ENCODE data around the gene LCN6.
A peak's percentile ranks its signal among the peaks of the same experiment; 100 is the strongest.

The LCN6 gene

DNA sequence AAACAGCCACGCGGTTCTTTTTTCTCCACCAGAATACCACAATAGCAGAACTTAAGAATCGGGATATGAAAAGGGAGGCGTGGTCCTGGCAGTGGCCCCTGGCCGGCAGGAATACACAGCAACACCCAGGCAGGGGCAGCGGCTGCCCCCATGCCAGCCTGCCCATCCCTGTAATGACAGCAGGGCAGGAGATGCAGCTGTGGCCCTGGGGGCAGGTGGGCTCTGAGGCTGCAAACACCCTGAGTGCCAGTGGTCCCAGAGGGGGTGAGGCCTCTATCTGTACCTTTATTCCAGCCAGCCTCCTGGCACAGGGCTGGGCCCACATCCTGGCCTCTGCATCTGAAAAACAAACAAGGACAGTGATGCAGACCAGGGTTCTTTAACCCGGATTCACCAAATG, 23.6 kb downstream of the LCN6 start:
- no peak for DNase-seq
- TF ChIP-seq POLR2A (IDR thresholded peaks at IDR 0.05; ENCODE audit: low read length): no peak
- TF ChIP-seq GATA1 (IDR thresholded peaks at IDR 0.05; ENCODE audit: low read depth, low read length): no peak

DNA sequence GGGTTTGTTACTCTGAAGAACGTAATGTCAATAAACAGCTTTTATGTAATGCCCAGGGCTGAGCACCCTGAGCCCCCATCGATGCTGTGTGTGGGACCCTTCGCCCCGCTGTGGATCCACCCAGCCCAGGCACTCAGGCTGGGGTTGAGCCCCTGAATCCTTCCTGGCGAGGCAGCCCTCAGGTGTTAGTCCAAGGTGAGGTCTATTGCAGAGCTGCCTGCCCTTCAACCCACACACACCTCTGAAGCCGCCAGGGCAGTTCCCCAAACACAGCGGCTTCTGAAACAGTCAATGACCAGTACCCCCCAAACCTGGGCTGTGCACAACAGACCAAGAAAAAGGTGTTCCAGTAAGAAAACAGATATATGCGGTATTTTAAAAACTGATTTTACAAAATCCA, 24.3 kb downstream of the LCN6 start:
- no peak for TF ChIP-seq POLR2A (IDR thresholded peaks at IDR 0.05; ENCODE audit: low read length)
- no peak for TF ChIP-seq GATA1 (IDR thresholded peaks at IDR 0.05; ENCODE audit: low read depth, low read length)
- DNase-seq: no peak

DNA sequence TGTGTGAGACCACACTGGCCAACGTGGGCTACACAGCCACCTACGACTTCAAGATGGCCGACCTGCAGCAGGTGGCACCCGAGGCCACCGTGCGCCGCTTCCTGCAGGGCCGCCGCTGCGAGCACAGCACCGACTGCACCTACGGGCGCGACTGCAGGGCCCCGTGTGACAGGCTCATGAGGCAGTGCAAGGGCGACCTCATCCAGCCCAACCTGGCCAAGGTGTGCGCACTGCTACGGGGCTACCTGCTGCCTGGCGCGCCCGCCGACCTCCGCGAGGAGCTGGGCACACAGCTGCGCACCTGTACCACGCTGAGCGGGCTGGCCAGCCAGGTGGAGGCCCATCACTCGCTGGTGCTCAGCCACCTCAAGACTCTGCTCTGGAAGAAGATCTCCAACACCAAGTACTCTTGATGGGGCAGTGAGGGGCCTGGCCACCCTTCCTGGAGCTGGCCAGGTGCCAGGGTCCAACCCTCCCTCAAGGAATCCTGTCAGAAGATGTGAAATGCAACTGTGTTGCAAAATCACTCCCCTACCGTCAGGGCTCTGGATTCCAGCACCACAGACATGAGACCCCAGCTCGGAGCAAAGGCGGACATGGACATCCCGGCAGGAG, 24.9 kb downstream of the LCN6 start:
- peak in 1 of 2 experiments; percentile 34 for DNase-seq

DNA sequence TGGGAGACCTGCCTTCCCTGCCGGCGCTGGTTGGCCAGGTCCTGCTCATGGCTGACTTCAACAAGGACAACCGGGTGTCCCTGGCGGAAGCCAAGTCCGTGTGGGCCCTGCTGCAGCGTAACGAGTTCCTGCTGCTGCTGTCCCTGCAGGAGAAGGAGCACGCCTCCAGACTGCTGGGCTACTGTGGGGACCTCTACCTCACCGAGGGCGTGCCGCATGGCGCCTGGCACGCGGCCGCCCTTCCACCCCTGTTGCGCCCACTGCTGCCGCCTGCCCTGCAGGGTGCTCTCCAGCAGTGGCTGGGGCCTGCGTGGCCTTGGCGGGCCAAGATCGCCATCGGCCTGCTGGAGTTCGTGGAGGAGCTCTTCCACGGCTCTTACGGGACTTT, 25.4 kb downstream of the LCN6 start:
- no peak for TF ChIP-seq GATA1 (IDR thresholded peaks at IDR 0.05; ENCODE audit: low read depth, low read length)
- peak; percentile 18 for TF ChIP-seq POLR2A (IDR thresholded peaks at IDR 0.05; ENCODE audit: low read length)
- DNase-seq: peak; percentile 34 to 42

More for the DNA sequence above, 24.9 kb downstream of the LCN6 start:
- TF ChIP-seq POLR2A (IDR thresholded peaks at IDR 0.05; ENCODE audit: low read length) (peak; percentile 28), GATA1 (IDR thresholded peaks at IDR 0.05; ENCODE audit: low read depth, low read length) (no peak)

DNA sequence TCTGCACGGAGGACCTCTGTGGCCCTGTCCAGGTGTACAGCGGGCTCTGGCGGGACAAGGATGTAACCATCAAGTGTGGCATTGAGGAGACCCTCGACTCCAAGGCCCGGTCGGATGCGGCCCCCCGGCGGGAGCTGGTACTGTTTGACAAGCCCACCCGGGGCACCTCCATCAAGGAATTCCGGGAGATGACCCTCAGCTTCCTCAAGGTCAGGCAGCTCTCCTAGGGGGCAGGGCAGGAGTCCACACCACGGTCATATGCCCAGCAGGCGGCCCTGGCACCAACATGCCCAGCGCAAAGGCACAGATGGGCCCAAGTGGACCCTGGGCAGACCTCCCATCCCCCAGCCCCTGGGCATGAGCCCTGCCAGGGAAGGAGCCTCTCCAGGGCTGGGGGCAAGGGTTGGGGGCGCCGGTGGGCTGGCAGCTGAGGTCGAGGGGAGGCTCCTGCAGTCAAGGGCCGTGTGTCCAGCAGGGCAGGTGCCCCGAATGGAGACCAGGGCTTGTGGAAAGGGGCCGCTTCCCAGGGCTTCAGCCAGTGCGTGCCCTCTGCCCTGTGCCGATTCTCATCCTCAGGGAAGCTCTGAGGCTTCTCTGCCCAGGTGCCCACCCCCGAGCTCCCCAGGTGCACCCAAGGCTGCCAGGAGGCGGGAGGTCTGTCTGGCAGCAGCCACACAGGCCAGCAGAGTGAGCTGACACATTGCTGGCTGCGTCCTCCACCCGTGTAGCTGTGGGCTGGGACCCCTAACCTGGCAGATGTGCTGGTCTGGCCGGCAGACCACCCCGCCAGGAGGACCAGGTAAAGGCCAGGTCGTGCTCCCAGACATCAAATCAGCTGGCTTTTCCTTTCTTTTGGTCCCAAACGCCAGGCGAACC, 26.0 kb downstream of the LCN6 start:
- no peak for DNase-seq
- no peak for TF ChIP-seq GATA1 (IDR thresholded peaks at IDR 0.05; ENCODE audit: low read depth, low read length)
- no peak for TF ChIP-seq POLR2A (IDR thresholded peaks at IDR 0.05; ENCODE audit: low read length)

DNA sequence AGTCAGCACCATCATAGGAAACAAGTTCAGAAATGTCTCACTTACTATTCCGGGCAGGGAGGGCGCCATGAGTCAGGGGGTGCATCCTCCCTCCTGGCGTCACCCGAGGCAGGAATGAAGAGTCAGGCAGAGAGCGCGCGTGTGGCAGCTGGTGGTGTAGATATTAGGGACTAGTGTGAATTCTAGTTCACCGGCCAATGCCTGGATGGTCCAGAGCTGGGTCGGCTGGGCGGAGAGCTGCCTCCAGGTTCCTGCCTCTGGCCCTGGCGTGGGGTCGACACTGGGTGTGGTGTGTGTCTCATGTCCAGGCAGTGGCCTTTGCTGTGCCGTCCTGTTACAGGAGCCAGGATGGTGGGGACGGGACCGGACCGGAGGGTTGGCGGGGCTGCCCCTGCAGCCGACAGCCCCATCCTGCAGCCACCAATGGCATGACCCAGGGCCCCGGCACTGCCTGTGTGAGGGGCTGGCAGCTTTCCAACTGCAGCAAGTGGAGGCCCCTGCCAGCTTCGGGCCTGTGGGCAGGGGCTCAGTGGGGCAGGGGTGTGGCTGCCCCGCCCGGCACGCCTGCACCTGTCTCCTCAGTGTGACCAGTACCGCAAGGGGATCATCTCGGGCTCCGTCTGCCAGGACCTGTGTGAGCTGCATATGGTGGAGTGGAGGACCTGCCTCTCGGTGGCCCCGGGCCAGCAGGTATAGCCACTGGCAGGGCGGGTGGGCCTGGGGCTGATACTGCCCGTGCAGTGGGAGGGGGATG, 26.8 kb downstream of the LCN6 start:
- no peak for DNase-seq
- peak; percentile 16 for TF ChIP-seq POLR2A (IDR thresholded peaks at IDR 0.05; ENCODE audit: low read length)
- no peak for TF ChIP-seq GATA1 (IDR thresholded peaks at IDR 0.05; ENCODE audit: low read depth, low read length)

DNA sequence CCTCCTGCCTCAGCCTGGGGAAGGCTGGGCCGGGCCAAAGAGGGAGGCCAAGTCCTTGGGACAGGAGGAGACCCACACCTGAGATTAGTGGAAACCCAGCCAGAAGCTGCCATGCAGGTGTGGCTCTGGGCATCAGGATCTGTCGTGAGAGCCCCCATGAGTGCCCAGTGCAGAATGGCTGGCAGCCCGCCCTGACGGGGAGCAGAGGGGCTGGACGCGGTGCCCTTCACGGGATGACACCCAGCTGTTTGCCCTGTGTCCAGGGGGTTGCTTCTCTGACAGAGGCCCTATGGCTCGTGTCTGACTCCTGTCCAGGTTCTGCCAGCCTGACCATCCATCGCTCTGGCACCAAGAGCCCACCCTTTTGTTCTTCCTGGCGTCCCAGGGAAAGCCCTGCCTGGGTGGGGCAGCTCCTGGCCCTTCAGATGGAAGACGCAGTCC, 27.4 kb downstream of the LCN6 start:
- TF ChIP-seq POLR2A (IDR thresholded peaks at IDR 0.05; ENCODE audit: low read length) (no peak), GATA1 (IDR thresholded peaks at IDR 0.05; ENCODE audit: low read depth, low read length) (no peak)
- no peak for DNase-seq

- TF ChIP-seq POLR2A (IDR thresholded peaks at IDR 0.05; ENCODE audit: low read length): no peak
- no peak for TF ChIP-seq GATA1 (IDR thresholded peaks at IDR 0.05; ENCODE audit: low read depth, low read length)
- no peak for DNase-seq
Observed at GRCh38 chr9:136720251-136720897, 28.0 kb downstream of the LCN6 start.

DNA sequence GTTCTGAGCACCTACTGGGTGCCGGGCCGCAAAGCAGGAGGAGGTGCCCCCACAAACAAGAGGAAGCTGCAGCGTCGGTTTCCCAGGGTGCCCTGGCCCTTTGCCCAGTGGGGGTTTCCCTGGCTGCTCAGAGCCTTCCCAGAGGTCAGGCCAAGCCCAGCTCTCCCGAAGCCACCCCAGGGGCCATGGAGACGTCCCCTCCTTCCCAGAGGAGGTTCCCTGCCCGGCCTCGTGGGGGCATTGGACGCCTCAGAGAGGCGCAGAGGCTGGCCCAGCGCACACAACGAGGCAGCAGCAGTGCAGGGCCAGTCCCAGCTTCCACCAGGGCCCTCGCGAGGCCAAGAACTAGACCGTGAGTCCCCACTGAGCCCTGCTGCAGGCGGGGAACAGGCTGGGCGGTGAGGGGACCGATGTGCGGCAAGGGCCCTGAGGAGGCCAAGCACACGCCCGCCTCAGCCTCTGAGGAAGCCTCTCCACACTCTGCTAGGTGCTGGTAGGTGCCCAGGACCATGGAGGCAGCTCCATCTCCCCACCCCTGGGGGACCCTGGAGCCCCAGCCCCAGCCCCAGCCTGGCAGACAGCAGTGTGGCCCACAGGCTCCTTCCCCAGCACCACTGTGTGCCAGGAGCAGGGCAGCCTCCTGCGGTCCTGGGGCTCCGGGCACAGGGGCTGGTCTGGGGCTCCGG, 29.0 kb downstream of the LCN6 start:
- no peak for TF ChIP-seq GATA1 (IDR thresholded peaks at IDR 0.05; ENCODE audit: low read depth, low read length)
- no peak for TF ChIP-seq POLR2A (IDR thresholded peaks at IDR 0.05; ENCODE audit: low read length)
- no peak for DNase-seq

DNA sequence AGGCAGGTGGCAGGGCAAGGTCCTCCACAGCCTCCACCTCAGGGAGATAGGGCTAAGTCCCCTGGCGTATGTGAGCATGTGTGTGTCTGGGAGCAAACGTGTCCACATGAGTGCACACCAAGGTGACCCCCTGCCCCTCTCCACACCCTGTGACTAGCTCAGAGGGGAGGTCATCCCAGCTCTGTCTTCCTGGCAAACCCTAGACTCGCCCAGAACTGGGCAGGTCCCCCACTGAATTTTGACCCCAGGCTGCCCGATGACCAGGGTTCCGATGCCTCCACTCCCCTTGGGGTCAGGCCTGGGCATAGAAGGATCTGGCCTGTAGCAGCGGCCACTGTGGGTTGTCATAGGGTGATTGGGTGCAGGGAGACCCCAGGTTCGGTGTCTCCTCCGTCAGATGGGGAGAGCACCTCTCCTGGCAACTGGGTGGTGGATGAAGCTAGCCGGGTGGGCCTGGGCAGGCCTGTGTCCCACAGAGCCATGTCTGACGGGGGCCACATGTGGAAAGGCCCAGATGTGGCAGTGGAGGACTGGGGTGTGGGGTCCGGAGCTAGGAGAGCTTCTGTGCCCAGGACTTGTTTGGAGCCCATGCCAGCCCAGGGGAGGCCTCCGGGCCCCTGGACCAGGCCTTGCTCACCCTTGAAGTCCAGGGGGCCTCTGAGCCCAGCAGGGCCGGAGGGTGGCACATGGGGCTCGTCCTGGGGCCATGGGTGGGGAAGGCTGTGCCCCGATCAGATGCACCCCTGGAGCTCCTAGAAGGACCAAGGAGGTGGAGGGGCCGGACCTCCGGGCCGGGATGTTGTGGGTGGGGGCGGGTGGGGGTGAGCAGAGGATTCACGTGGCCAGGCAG, 29.8 kb downstream of the LCN6 start:
- no peak for DNase-seq
- no peak for TF ChIP-seq GATA1 (IDR thresholded peaks at IDR 0.05; ENCODE audit: low read depth, low read length)
- TF ChIP-seq POLR2A (IDR thresholded peaks at IDR 0.05; ENCODE audit: low read length): no peak

- no peak for DNase-seq
- TF ChIP-seq GATA1 (IDR thresholded peaks at IDR 0.05; ENCODE audit: low read depth, low read length): no peak
Observed at GRCh38 chr9:136717399-136717798, 30.9 kb downstream of the LCN6 start.

GRCh38 chr9:136714893-136715274, 33.4 kb downstream of the LCN6 start:
- TF ChIP-seq GATA1 (IDR thresholded peaks at IDR 0.05; ENCODE audit: low read depth, low read length) (no peak), POLR2A (IDR thresholded peaks at IDR 0.05; ENCODE audit: low read length) (no peak)
- DNase-seq: no peak

Measured in erythroblast (primary cell).